Tibial nerve (tissue), 4 donors: ENCODE measurements around the gene TREX2. TPM values are rescaled to one million over a fixed set of nuclear protein-coding genes. Genes with fewer than 3 reads are reported as not detected.

ENCODE experiments used
- DNase-seq, 2 donors: peaks; one replicate each; pipeline ENCODE4 v3.0.0-alpha.2; 2019; ENCODE audit warnings: low spot score in 2 of 2
- H3K27ac ChIP-seq, 4 donors: fragments of 200-600 bp; sonication (generic) in 3 of 4; one replicate each; pipeline ENCODE4 v1.5.1; 2017 to 2019; ENCODE audit warnings: mild to moderate bottlenecking in 1 of 4
- H3K27me3 ChIP-seq, 2 donors: fragments of 200-600 bp; sonication (generic) in 1 of 2; one replicate each; pipeline versions ENCODE4 v1.5.1 to v1.6.0; 2017 to 2019
- H3K36me3 ChIP-seq, 3 donors: fragments of 200-600 bp; sonication (generic); one replicate each; pipeline ENCODE4 v1.5.1; 2018 to 2019
- H3K4me1 ChIP-seq, 4 donors: fragments of 200-600 bp; sonication (generic) in 3 of 4; one replicate each; pipeline ENCODE4 v1.5.1; 2017 to 2019
- H3K4me3 ChIP-seq, 4 donors: fragments of 200-600 bp; sonication (generic) in 3 of 4; one replicate each; pipeline ENCODE4 v1.5.1; 2017 to 2019; ENCODE audit warnings: mild to moderate bottlenecking in 1 of 4, moderate library complexity in 1 of 4
- H3K9me3 ChIP-seq, 4 donors: fragments of 200-600 bp; sonication (generic) in 3 of 4; one replicate each; pipeline ENCODE4 v1.5.1; 2017 to 2019
- CTCF ChIP-seq, 5 experiments: fragments of 200-600 bp in 3 of 5; fragments of 450-650 bp in 2 of 5; sonication (generic) in 3 of 5; IDR thresholded peaks; one replicate each; pipeline ENCODE4 v1.5.1; 2016 to 2019; ENCODE audit warnings: antibody characterized with exemption in 5 of 5, mild to moderate bottlenecking in 3 of 5, moderate library complexity in 2 of 5
- EP300 ChIP-seq, 2 donors: sonication (generic); formaldehyde crosslinking; IDR thresholded peaks; one replicate each; pipeline ENCODE4 v1.6.1; 2017; ENCODE audit warnings: antibody characterized with exemption in 2 of 2, mild to moderate bottlenecking in 1 of 2
- POLR2A ChIP-seq, 2 donors: fragments of 450-650 bp; IDR thresholded peaks; one replicate each; pipeline ENCODE4 v1.6.1; 2017; ENCODE audit warnings: antibody characterized with exemption in 2 of 2, mild to moderate bottlenecking in 2 of 2, moderate library complexity in 2 of 2
- WGBS, 2 donors: methylation state at CpG; one replicate each; pipeline ENCODE4 v1.1.5; 2018; 5-methylcytosine and 5-hydroxymethylcytosine counted together
- total RNA-seq, 4 donors: library from RNA; depleted of rRNA; stranded (reverse); fragments of >200 nt; gene quantifications; one replicate each; pipeline ENCODE4 v1.1.0, GENCODE V29; 2016

Gene TREX2
- total RNA-seq, 4 donors from 2014 or later: 1.5 to 4.4 (median 3.3) TPM

DNA sequence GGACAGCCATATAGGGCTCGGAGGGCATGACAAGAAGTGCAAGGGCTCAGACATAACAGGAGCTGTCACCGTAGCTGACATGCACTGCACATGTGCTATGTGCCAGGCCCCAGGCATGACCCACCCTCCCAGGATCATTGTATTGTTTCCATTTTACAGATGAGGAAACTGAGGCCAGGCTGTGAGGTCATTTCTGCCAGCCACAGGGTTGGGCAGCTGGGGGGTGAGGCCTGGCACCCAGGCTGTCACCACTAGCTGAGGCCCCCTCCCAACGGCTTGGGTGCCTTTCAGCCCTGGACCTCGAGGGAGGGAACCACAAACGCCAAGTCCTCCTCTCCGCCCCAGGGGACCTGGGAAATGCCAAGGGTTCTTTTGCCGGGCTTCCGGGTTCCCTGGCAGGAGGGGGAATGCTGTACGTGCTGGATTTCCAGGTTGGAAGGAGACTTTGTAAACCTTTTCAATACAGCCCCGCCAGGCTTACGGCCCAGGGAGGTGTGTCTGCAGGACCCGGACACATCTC is 12.6 kb downstream of the TREX2 start:
- WGBS, 2 donors: 76 to 100% methylated on average over 2 to 10 of the region's 12 CpGs
- H3K4me1 ChIP-seq: no peaks in the 10 kb centered on the region
- H3K27me3 ChIP-seq: peaks cover 0 to 4% of the 10 kb centered on the region in 2 donors
- no peak for DNase-seq
- no peaks in the 10 kb centered on the region for H3K36me3 ChIP-seq
- TF ChIP-seq POLR2A (IDR thresholded peaks at IDR 0.05): no peak
- no peak for TF ChIP-seq CTCF (IDR thresholded peaks at IDR 0.05)
- no peak overlapping the region for H3K27ac ChIP-seq
- H3K9me3 ChIP-seq: no peaks in the 10 kb centered on the region
- no peak overlapping the region for H3K4me3 ChIP-seq

DNA sequence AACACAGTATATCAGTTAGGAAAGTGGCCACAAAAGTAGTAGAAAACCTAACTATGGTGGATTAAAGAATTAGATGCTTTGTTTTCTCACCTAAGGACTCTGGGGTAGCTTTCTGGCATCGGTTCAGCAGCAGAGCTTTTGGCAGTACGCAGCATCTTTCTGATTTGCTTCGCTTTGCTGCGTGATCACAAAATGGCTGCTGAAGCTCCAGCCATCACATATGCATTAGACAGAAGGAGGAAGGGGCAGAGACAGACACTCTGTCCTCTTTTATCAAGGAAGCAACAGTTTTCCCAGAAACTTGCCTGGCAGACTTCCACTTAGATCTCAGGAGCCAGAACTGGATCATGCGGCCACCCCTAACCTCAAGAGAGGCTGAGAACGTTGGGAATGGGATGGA is 15.1 kb downstream of the TREX2 start:
- peaks cover 0 to 4% of the 10 kb centered on the region in 2 donors for H3K27me3 ChIP-seq
- WGBS, 2 donors: 85 to 86% methylated on average over 5 to 6 of the region's 6 CpGs
- H3K4me1 ChIP-seq: no peaks in the 10 kb centered on the region
- no peaks in the 10 kb centered on the region for H3K9me3 ChIP-seq
- no peak for TF ChIP-seq CTCF (IDR thresholded peaks at IDR 0.05)
- no peaks in the 10 kb centered on the region for H3K36me3 ChIP-seq
- DNase-seq: no peak
- no peak overlapping the region for H3K27ac ChIP-seq
- H3K4me3 ChIP-seq: no peak overlapping the region

DNA sequence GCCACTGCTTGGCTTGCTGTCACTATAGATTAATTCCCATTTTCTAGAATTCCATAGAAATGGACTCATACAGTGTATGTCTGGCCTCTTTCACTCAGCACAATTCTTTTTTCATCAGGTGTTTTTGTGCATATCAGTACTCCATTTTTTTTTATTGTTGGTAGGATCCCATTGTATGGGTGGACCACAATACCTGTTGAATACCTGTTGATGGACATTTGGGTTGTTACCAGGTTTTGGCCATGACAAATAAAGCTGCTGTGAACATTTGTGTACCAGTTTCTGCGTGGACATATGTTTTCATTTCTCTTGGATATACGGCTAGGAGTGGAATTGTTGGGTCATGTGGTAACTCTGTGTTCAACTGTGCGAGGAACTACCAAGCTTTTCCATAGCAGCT is 19.7 kb downstream of the TREX2 start:
- DNase-seq: no peak
- Histone ChIP-seq H3K27ac (no peak overlapping the region), H3K9me3 (no peaks in the 10 kb centered on the region), H3K4me1 (no peaks in the 10 kb centered on the region), H3K27me3 (no peaks in the 10 kb centered on the region), H3K36me3 (peaks cover 0 to 9% (median 0%) of the 10 kb centered on the region in 3 donors), H3K4me3 (no peak overlapping the region)
- WGBS, 2 donors: 86 to 90% methylated on average over 3 of the region's 3 CpGs
- TF ChIP-seq CTCF (IDR thresholded peaks at IDR 0.05) (no peak), POLR2A (IDR thresholded peaks at IDR 0.05) (no peak), EP300 (IDR thresholded peaks at IDR 0.05) (no peak)

GRCh38 chrX:153423652-153424051 is 22.2 kb downstream of the TREX2 start:
- H3K27ac ChIP-seq: no peak overlapping the region
- H3K4me3 ChIP-seq: no peak overlapping the region
- peaks cover 0 to 17% (median 0%) of the 10 kb centered on the region in 3 donors for H3K36me3 ChIP-seq
- no peaks in the 10 kb centered on the region for H3K4me1 ChIP-seq
- no peak for TF ChIP-seq EP300 (IDR thresholded peaks at IDR 0.05)
- no peak for TF ChIP-seq CTCF (IDR thresholded peaks at IDR 0.05)
- no peak for TF ChIP-seq POLR2A (IDR thresholded peaks at IDR 0.05)
- no peaks in the 10 kb centered on the region for H3K27me3 ChIP-seq
- no peak for DNase-seq
- no peaks in the 10 kb centered on the region for H3K9me3 ChIP-seq
- 70 to 82% methylated on average over 6 to 8 of the region's 8 CpGs for WGBS, 2 donors

DNA sequence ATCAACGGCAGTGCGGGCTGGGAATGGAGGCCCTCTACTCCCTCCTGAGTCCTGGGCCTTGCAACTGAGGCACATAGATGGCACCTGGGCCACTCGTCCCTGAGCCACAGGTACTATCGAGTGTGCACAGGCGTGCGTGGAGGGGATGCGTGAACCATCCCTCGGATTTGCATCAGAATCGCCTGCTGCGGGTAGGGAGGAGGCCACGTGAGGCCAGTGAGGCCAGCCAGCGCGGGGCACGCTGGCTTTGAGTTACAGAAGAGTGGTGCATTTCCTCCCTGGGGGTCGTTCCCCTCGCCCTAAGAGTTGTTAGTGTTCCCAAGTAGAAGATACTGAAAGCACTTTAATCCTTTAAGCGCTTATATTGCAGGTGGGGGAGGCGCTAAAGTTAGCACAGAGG is 24.0 kb downstream of the TREX2 start:
- H3K36me3 ChIP-seq: peaks cover 0 to 17% (median 0%) of the 10 kb centered on the region in 3 donors
- no peaks in the 10 kb centered on the region for H3K9me3 ChIP-seq
- DNase-seq: no peak
- 87 to 91% methylated on average over 9 to 16 of the region's 18 CpGs for WGBS, 2 donors
- no peak overlapping the region for H3K4me3 ChIP-seq
- no peaks in the 10 kb centered on the region for H3K4me1 ChIP-seq
- no peak for TF ChIP-seq POLR2A (IDR thresholded peaks at IDR 0.05)
- TF ChIP-seq EP300 (IDR thresholded peaks at IDR 0.05): no peak
- no peak for TF ChIP-seq CTCF (IDR thresholded peaks at IDR 0.05)
- no peaks in the 10 kb centered on the region for H3K27me3 ChIP-seq
- H3K27ac ChIP-seq: no peak overlapping the region
